Measurements from ENCODE around the gene USP40. TPM values are rescaled to one million over a fixed set of nuclear protein-coding genes. Genes with fewer than 3 reads are reported as not detected.

The USP40 gene
- total RNA-seq, 1 donor from 2014 or later = 32.9 TPM

- no peaks in the 10 kb centered on the region for H3K9me3 Mint-ChIP-seq
- H3K79me2 ChIP-seq (ENCODE audit: low read depth) = no peaks in the 10 kb centered on the region
- no peak overlapping the region for H3K4me3 ChIP-seq
- no peak overlapping the region for H3K4me2 ChIP-seq
- peaks cover 11% of the 10 kb centered on the region for H3K36me3 Mint-ChIP-seq
- H2AFZ ChIP-seq (replicated peaks) = no peak overlapping the region
- TF ChIP-seq, protein P1, sequence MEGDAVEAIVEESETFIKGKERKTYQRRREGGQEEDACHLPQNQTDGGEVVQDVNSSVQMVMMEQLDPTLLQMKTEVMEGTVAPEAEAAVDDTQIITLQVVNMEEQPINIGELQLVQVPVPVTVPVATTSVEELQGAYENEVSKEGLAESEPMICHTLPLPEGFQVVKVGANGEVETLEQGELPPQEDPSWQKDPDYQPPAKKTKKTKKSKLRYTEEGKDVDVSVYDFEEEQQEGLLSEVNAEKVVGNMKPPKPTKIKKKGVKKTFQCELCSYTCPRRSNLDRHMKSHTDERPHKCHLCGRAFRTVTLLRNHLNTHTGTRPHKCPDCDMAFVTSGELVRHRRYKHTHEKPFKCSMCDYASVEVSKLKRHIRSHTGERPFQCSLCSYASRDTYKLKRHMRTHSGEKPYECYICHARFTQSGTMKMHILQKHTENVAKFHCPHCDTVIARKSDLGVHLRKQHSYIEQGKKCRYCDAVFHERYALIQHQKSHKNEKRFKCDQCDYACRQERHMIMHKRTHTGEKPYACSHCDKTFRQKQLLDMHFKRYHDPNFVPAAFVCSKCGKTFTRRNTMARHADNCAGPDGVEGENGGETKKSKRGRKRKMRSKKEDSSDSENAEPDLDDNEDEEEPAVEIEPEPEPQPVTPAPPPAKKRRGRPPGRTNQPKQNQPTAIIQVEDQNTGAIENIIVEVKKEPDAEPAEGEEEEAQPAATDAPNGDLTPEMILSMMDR (IDR thresholded peaks at IDR 0.05) = no peak
- TF ChIP-seq EZH2 (IDR thresholded peaks at IDR 0.05) = no peak
- no peak for TF ChIP-seq EZH2phosphoT487 (IDR thresholded peaks at IDR 0.05)
- no peaks in the 10 kb centered on the region for H3K9me3 ChIP-seq (ENCODE audit: low read depth)
- no peak overlapping the region for H3K4me3 Mint-ChIP-seq
- no peaks in the 10 kb centered on the region for H4K20me1 ChIP-seq (ENCODE audit: low read depth)
- no peaks in the 10 kb centered on the region for H3K27me3 ChIP-seq
- H3K27me3 Mint-ChIP-seq (ENCODE audit: insufficient read depth, low read depth) = no peaks in the 10 kb centered on the region
- H3K27ac Mint-ChIP-seq = no peak overlapping the region
- H3K4me1 Mint-ChIP-seq = no peaks in the 10 kb centered on the region
- no peak overlapping the region for H3K9ac ChIP-seq
- H3K36me3 ChIP-seq = no peaks in the 10 kb centered on the region
- H3K27ac ChIP-seq = no peak overlapping the region
- H3K4me1 ChIP-seq = no peaks in the 10 kb centered on the region
- no peak for DNase-seq (ENCODE audit: low spot score)
- no peaks in the 10 kb centered on the region for H3F3A ChIP-seq (ENCODE audit: low read depth)
Measured at GRCh38 chr2:233495503-233496496, 70.8 kb downstream of the USP40 start.

- Histone ChIP-seq H3F3A (ENCODE audit: low read depth) (no peaks in the 10 kb centered on the region), H3K27ac (no peak overlapping the region), H3K4me1 (no peaks in the 10 kb centered on the region), H4K20me1 (ENCODE audit: low read depth) (no peaks in the 10 kb centered on the region), H3K27me3 (no peaks in the 10 kb centered on the region), H3K9ac (no peak overlapping the region), H2AFZ (replicated peaks) (no peak overlapping the region), H3K4me3 (no peak overlapping the region), H3K79me2 (ENCODE audit: low read depth) (no peaks in the 10 kb centered on the region), H3K4me2 (no peak overlapping the region), H3K36me3 (no peaks in the 10 kb centered on the region), H3K9me3 (ENCODE audit: low read depth) (no peaks in the 10 kb centered on the region)
- Mint-ChIP-seq H3K4me3 (no peak overlapping the region), H3K9me3 (no peaks in the 10 kb centered on the region), H3K36me3 (peaks cover 7% of the 10 kb centered on the region), H3K27ac (no peak overlapping the region), H3K4me1 (no peaks in the 10 kb centered on the region), H3K27me3 (ENCODE audit: insufficient read depth, low read depth) (no peaks in the 10 kb centered on the region)
- no peak for DNase-seq (ENCODE audit: low spot score)
- TF ChIP-seq EZH2 (IDR thresholded peaks at IDR 0.05) (no peak), EZH2phosphoT487 (IDR thresholded peaks at IDR 0.05) (no peak)
- TF ChIP-seq, protein P1 (IDR thresholded peaks at IDR 0.05) = no peak
Measured at GRCh38 chr2:233492751-233493150, 73.8 kb downstream of the USP40 start.

DNA sequence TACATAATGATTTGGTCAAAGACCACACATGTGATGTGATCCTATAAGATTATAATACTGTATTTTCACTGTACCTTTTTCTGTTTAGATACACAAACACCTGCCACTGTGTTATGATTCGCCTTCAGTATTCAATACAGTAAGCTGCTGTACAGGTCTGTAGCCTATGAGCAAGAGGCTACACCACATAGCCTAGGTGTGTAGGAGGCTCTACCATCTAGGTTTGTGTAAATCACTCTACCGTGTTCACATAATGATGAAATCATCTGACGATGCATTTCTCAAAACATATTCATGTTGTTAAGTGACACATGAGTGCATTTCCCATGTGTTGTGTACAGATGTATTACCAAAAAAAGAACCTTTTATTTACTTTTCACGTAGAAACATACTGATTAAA lies 74.5 kb downstream of the USP40 start:
- no peak overlapping the region for H3K4me2 ChIP-seq
- H3K4me3 ChIP-seq = no peak overlapping the region
- no peak overlapping the region for H2AFZ ChIP-seq (replicated peaks)
- no peaks in the 10 kb centered on the region for H3K27me3 ChIP-seq
- Mint-ChIP-seq H3K4me3 (no peak overlapping the region), H3K27me3 (ENCODE audit: insufficient read depth, low read depth) (no peaks in the 10 kb centered on the region), H3K4me1 (no peaks in the 10 kb centered on the region), H3K9me3 (no peaks in the 10 kb centered on the region), H3K27ac (no peak overlapping the region), H3K36me3 (peaks cover 5% of the 10 kb centered on the region)
- H4K20me1 ChIP-seq (ENCODE audit: low read depth) = no peaks in the 10 kb centered on the region
- H3K27ac ChIP-seq = no peak overlapping the region
- H3K36me3 ChIP-seq = no peaks in the 10 kb centered on the region
- no peak for TF ChIP-seq EZH2phosphoT487 (IDR thresholded peaks at IDR 0.05)
- TF ChIP-seq EZH2 (IDR thresholded peaks at IDR 0.05) = no peak
- TF ChIP-seq, protein P1 (IDR thresholded peaks at IDR 0.05) = no peak
- no peak overlapping the region for H3K9ac ChIP-seq
- H3F3A ChIP-seq (ENCODE audit: low read depth) = no peaks in the 10 kb centered on the region
- no peaks in the 10 kb centered on the region for H3K9me3 ChIP-seq (ENCODE audit: low read depth)
- H3K79me2 ChIP-seq (ENCODE audit: low read depth) = no peaks in the 10 kb centered on the region
- H3K4me1 ChIP-seq = no peaks in the 10 kb centered on the region
- DNase-seq (ENCODE audit: low spot score) = no peak
